HG03354 (cell line): ENCODE data around the gene MKNK2.
"Not testable (repeated sequence)": the region's sequence is repeated elsewhere in the genome, so short reads cannot be mapped to it uniquely, and the experiment has no call there.

Experiments used
- ATAC-seq: cut with Tn5 transposase; IDR thresholded peaks from one replicate; pipeline ENCODE4 v1.9.1; 2021; ENCODE audit warnings: mild to moderate bottlenecking; ENCODE audit not compliant: unreplicated experiment, poor library complexity, severe bottlenecking

Gene MKNK2

DNA sequence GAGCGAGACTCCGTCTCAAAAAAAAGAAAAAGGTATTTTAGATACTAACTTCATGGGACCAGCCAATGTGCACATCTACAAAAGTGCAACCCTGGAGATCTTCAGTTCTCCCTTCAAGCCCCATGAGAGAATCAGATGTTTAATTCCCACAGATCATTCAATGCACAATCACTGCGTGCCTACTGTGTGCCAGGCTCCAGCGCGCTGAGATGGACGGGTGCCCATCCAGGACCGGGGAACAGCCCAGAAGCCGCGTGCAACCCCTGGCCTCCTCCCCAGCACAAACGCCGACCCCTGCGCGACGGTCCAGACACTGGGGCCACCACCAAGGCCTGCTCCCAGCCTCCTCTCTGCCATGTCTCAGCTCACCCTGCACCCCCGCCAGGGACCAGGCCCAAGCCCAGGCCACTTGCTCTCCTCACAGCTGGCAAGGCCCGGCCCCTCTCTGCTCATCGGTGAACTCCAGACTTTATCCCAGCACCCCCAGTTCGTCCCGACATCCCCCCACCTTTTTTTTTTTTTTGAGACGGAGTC, 40.8 kb downstream of the MKNK2 start:
- no peak for ATAC-seq

DNA sequence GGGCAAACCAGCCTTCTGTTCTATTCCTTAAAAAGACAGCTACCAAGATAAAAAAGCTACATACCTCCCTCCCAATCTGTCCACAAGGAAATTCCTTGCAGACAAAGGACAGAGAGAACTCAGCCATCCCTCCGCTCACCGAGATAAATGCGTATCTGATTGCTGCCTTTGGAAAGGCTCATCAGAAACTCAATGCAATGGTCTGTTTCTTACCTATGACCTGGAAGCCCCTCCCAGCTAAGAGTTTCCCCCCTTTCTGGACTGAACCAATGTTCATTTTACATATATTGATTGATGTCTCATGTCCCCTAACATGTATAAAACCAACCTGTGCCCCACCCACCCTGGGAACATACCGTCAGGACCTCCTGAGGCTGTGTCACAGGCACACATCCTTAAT, 47.2 kb downstream of the MKNK2 start:
- ATAC-seq: no peak

DNA sequence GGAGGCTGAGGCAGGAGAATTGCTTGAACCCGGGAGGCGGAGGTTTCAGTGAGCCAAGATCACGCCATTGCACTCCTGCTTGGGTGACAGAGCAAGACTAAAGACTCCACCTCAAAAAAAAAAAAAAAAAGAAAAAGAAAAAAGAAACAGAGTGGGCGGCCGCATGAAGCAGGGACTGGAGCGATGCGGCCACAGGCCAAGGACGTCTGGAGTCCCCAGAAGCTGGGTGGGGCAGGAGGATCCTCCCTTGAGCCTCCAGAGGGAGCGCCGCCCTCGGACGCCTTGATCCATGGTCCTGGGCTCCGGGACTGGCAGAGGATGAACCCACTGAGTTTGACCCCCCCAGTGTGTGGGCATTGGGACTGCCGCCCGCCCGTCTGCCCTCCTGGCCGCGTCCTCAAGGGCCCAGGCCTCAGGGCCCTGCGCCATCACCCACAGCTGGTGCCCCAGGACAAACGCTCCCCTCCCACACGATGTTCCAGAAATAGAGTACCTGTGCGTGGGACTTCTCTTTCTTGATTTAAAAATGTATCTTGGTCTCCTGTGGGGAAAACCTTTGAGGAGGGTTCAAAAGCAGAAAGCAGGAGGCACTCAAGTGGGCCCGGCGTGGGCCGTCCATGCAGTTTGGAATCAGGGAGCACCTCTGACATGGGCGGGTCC, 51.1 kb downstream of the MKNK2 start:
- ATAC-seq: no peak

DNA sequence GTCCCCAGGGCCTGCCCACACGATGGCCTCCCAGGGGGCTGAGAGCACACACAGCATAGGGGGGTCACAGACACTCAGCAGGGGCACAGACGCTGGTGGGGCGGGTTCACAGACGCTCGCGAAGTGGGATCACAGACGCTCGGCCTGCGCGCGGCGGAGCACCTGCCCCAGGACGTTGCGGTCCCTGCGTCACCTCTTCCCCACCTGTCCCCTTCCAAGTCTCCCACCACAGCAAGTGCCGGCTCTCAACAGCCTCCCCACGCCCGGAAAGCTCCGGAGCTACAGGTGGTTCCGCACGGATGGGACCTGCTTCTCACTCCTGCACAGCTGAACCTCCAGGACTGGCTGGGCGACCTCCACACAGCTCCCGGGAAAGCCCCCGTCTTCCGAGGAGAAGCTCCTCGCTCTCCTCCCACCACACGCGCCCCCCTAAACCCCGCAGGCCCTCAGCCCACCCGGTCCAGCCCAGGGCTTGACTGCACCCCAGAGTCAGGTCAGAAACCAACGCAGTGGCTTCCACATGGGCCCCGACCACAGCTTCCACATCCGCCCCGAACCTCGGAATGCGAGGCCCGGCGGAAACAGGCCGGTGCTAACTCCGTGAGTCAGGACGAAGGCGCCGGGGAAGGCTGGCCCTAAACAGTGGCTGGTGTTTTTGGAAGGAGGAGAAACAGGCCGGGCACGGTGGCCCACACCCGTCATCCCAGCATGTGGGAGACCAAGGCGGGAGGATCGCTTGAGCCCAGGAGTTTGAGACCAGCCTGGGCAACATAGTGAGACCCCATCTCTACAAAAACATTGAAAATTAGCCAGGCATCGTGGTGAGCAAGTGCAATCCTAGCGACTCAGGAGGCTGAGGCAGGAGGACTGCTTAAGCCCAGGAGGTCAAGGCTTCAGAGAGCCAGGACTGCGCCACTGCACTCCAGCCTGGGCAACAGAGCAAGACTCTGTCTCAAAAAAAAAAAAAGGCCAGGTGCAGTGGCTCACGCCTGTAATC, 52.0 kb downstream of the MKNK2 start:
- no peak for ATAC-seq

- ATAC-seq: no peak
Observed at GRCh38 chr19:1997353-1998233, 53.5 kb downstream of the MKNK2 start.

DNA sequence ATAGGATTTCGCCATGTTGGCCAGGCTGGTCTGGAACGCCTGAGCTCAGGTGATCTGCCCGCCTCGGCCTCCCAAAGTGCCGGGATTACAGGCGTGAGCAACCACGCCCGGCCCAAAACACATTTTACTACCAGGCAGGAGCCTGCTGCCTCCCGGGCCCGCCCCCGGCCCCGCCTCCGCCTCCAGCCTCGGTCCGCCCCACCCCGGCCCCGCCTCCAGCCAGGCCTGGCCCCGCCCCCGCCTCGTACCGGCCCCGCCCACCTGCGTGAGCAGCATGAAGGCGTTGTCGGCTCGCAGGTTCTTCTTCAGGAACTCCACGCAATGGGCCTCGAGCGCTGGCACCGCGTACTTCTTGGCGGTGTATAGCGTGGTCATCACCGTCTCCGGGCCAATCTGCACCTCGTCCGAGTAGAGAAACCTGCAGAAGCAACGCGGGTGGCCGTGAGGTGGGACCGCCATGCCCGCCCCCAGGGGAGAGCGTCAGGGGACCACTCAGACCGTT, 58.2 kb downstream of the MKNK2 start:
- no peak for ATAC-seq

- ATAC-seq: no peak
Observed at GRCh38 chr19:1991018-1991913, 59.8 kb downstream of the MKNK2 start.

DNA sequence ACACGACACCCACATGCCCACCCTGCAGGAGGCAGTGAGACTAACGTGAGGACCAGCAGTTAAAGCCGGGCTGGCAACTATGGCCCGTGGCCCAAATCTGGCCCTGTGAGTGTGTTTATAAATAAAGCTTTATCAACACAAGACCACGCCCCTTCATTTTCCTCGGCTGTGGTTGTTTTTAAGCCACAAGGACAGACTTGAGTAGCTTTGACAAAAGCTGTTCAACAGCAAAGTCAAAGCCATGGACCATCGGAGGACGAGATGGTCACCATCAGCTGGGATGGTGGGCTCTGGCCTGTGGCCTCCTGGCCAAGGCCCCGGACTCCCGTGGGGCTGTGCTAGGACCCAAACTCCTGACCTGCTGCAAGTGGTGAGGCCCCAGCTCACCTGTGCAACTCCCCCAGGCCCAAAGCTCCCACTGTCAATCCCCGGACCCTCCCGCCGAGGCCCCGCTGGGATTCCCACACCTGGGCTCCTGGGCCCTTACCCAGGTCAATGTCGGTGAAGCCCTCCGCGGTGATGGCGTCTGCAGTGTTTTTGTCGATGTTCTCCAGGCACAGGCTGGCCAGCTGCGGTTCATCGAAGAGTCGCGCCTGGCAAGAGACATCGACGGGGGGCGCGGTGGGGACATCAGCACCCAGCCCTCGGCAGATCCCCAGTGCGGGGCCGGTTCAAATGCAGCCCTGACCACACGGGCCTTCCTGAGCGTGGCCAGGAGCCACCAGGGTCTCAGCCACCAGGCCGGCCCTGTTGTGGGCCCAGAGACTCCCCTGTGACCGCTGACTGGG, 60.6 kb downstream of the MKNK2 start:
- ATAC-seq: no peak

DNA sequence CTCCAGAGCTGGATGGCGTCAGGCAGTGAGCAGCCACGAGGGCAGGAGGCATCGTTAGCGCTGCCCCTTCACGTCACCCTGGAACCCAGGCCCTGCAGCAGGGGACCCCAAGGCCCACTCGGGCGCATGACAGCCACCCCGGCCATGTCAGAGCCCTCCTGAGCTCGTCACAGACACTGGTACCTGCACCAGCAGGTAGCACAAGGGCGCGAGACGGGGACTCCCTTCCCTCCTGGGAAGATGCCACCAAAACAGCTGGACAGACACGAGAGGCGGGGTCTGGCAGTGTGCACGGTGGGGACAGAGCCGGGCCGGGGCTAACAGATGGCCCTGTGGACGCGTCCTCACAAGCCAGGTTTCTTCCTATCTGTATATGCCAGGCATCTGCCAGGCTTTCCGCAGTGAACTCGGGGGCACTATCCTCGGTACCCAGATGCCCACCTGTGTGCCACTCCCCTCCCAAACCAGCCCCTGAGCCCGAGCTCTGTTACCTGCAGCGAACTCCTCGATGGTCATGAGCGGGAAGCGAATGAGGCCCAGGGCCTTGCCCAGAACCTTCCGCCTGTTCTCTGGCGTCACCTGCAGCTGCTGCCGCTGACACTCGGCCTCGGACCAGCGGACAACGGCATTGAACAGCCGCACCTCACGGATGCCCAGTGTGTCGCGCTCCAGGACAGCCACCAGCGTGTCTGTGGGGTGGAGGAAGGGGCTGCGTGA, 61.4 kb downstream of the MKNK2 start:
- no peak for ATAC-seq

GRCh38 chr19:1988464-1988863, 62.6 kb downstream of the MKNK2 start:
- not testable (repeated sequence) for ATAC-seq
